Stimulated activated CD4-positive, alpha-beta T cell treated with anti-CD3 and anti-CD28 coated beads, Interleukin-12 subunit alpha, Interleukin-12 subunit beta, amount 100 ng/mL, for 48 hours (primary cell): Measurements from ENCODE around the gene PPP3R1.

ENCODE experiments used
- DNase-seq, 3 donors: peaks; one replicate each; pipeline ENCODE4 v3.0.0-alpha.2; 2020; ENCODE audit warnings: low read depth in 2 of 3, low spot score in 1 of 3

PPP3R1 gene

GRCh38 chr2:68258851-68259250 lies 6.5 kb upstream of the PPP3R1 start:
- DNase-seq, result no peak

- no peak for DNase-seq
Measured at GRCh38 chr2:68256093-68256450, 3.7 kb upstream of the PPP3R1 start.

- peak in 1 of 3 donors; percentile 2 for DNase-seq
Measured at GRCh38 chr2:68253219-68254068, 1.1 kb upstream of the PPP3R1 start.

- peak in 2 of 3 donors; percentile 22 to 26 for DNase-seq
Measured at GRCh38 chr2:68251855-68252399, 405 bp downstream of the PPP3R1 start.

GRCh38 chr2:68251187-68251854 lies 1.0 kb downstream of the PPP3R1 start:
- DNase-seq, result peak; percentile 47 to 62 (median 62)

- DNase-seq, result no peak
Measured at GRCh38 chr2:68250652-68251186, 1.6 kb downstream of the PPP3R1 start.

GRCh38 chr2:68250196-68250595 lies 2.1 kb downstream of the PPP3R1 start:
- DNase-seq, result no peak

- DNase-seq, result no peak
Measured at GRCh38 chr2:68248806-68249205, 3.5 kb downstream of the PPP3R1 start.

GRCh38 chr2:68248361-68248760 lies 4.0 kb downstream of the PPP3R1 start:
- DNase-seq, result no peak

- DNase-seq, result no peak
Measured at GRCh38 chr2:68246396-68246795, 5.9 kb downstream of the PPP3R1 start.

GRCh38 chr2:68245672-68246071 lies 6.7 kb downstream of the PPP3R1 start:
- DNase-seq, result no peak

GRCh38 chr2:68245066-68245465 lies 7.3 kb downstream of the PPP3R1 start:
- DNase-seq, result no peak

GRCh38 chr2:68244456-68244855 lies 7.9 kb downstream of the PPP3R1 start:
- DNase-seq, result no peak

GRCh38 chr2:68241732-68242131 lies 10.6 kb downstream of the PPP3R1 start:
- no peak for DNase-seq

GRCh38 chr2:68240446-68240845 lies 11.9 kb downstream of the PPP3R1 start:
- DNase-seq, result no peak

- DNase-seq, result no peak
Measured at GRCh38 chr2:68238955-68239822, 13.1 kb downstream of the PPP3R1 start.

- no peak for DNase-seq
Measured at GRCh38 chr2:68237976-68238580, 14.3 kb downstream of the PPP3R1 start.

- no peak for DNase-seq
Measured at GRCh38 chr2:68237404-68237803, 14.9 kb downstream of the PPP3R1 start.

- DNase-seq, result no peak
Measured at GRCh38 chr2:68236876-68237275, 15.5 kb downstream of the PPP3R1 start.

GRCh38 chr2:68236103-68236734 lies 16.1 kb downstream of the PPP3R1 start:
- DNase-seq, result no peak
